Caco-2 (cell line): ENCODE data around the gene ETV6. TPM values are rescaled to one million over a fixed set of nuclear protein-coding genes. Genes with fewer than 3 reads are reported as not detected.

ENCODE experiments used
- BruUV-seq: library from RNA; stranded (reverse); fragments of 400-500 nt; replicated peaks from 2 replicates; lab custom pipeline; 2021; lab: Mats Ljungman, UMichigan
- CTCF ChIA-PET: fragments of 300-600 bp; sonication (Branson Sonifier 250); formaldehyde crosslinking; loops from one replicate; lab custom pipeline; 2022; ENCODE audit warnings: antibody characterized with exemption; lab: Charles Lee
- POLR2A ChIA-PET: fragments of 300-600 bp; sonication (Branson Sonifier 250); formaldehyde crosslinking; loops from one replicate; lab custom pipeline; 2022; ENCODE audit warnings: antibody characterized with exemption; lab: Charles Lee
- DNase-seq, 2 experiments: peaks; one replicate each; pipeline versions ENCODE4 v3.0.0 to v3.0.0-alpha.2; 2020 to 2022
- H3K27me3 ChIP-seq: replicated peaks from 2 replicates; pipeline ENCODE4 v1.6.0; 2011; ENCODE audit warnings: low read length; ENCODE audit not compliant: control insufficient read depth, insufficient read depth
- H3K36me3 ChIP-seq: 2 replicates; pipeline ENCODE4 v1.5.1; 2011; ENCODE audit warnings: low read length; ENCODE audit not compliant: control insufficient read depth, insufficient read depth
- H3K4me1 ChIP-seq: fragments of 250-450 bp; sonication (Bioruptor Pico); 2 replicates; pipeline ENCODE4 v1.5.1; 2020; ENCODE audit warnings: mild to moderate bottlenecking
- H3K4me3 ChIP-seq: 2 replicates; pipeline ENCODE4 v1.5.1; 2011; ENCODE audit warnings: low read depth, mild to moderate bottlenecking, control low read depth, low read length
- H3K9me3 ChIP-seq: fragments of 250-450 bp; sonication (Bioruptor Pico); 2 replicates; pipeline ENCODE4 v1.5.1; 2020; ENCODE audit warnings: mild to moderate bottlenecking, moderate library complexity
- H3K27ac Mint-ChIP-seq: one replicate; pipeline ENCODE4 v1.8.0; 2022; ENCODE audit warnings: mixed read lengths; ENCODE audit not compliant: unreplicated experiment
- H3K27me3 Mint-ChIP-seq: one replicate; pipeline ENCODE4 v1.8.0; 2022; ENCODE audit warnings: mixed read lengths; ENCODE audit not compliant: insufficient read depth, unreplicated experiment
- H3K36me3 Mint-ChIP-seq: one replicate; pipeline ENCODE4 v1.8.0; 2022; ENCODE audit warnings: mild to moderate bottlenecking, mixed read lengths; ENCODE audit not compliant: insufficient read depth, unreplicated experiment
- H3K4me1 Mint-ChIP-seq: one replicate; pipeline ENCODE4 v1.8.0; 2022; ENCODE audit warnings: low read depth, mixed read lengths; ENCODE audit not compliant: unreplicated experiment
- H3K4me3 Mint-ChIP-seq: one replicate; pipeline ENCODE4 v1.8.0; 2022; ENCODE audit warnings: mild to moderate bottlenecking, moderate library complexity, mixed read lengths; ENCODE audit not compliant: unreplicated experiment
- H3K9me3 Mint-ChIP-seq: one replicate; pipeline ENCODE4 v1.8.0; 2022; ENCODE audit warnings: mixed read lengths; ENCODE audit not compliant: unreplicated experiment
- CTCF ChIP-seq, 2 experiments: fragments of 200-600 bp in 1 of 2; IDR thresholded peaks; 1 replicate in 1 of 2; 2 replicates in 1 of 2; pipeline versions ENCODE4 v1.5.1 to v1.8.0; 2011 to 2022; ENCODE audit warnings: antibody characterized with exemption in 1 of 2, control low read depth in 1 of 2, inconsistent platforms in 1 of 2, low read depth in 1 of 2, low read length in 1 of 2, mild to moderate bottlenecking in 1 of 2, moderate library complexity in 1 of 2; ENCODE audit not compliant: insufficient read depth in 1 of 2, severe bottlenecking in 1 of 2, unreplicated experiment in 1 of 2
- intact Hi-C: fragments of 100-400 bp; cut with micrococcal nuclease; formaldehyde crosslinking; loops from one replicate; pipeline ENCODE4 v1.10.0; 2022; ENCODE audit not compliant: unreplicated experiment
- total RNA-seq: library from RNA; stranded (reverse); gene quantifications from 2 replicates; pipeline ENCODE4 v1.2.3, GENCODE V29; 2022

ETV6 gene
- total RNA-seq, 1 experiment from 2014 or later: 15.6 TPM

DNA sequence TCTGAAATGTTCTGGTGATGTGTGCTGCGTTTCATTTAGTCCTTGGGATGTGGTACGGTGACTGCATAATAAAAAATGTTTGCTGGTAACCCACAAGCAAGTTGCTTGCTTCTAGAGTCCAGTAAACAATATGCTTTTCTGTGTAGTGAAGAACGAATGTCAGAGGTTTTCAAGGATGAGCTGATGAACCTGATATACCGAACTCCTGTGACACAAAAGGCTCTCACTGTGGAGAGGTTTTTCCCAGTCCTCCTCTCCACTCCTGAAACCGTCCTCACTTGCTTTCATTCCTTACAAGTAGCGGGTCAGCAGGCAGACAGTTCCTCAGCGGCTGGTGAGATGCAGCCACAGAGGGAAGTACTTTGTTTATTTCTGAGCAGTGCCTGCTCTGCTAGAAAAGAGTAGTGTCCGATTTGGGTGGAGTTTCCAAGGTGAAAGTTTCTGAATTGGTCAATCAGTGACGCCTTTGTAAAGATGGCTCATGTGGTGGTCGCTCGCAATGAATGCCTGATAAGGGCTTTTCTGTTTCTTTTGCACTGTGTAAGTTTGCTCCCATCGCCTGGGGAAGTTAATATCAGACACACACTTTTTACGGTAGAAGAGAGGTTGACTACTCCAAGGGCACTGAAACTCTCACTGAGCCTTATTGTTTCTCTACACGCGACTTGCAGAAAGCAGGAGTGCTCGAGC, 3.0 kb downstream of the ETV6 start:
- no peak overlapping the region for H3K27ac Mint-ChIP-seq
- intact Hi-C loops: loop anchor here (5.0 kb wide), 1 partner anchor 240 kb away; no protein-coding TSS in a partner anchor
- H3K36me3 Mint-ChIP-seq: no peaks in the 10 kb centered on the region
- Histone ChIP-seq H3K9me3 (no peaks in the 10 kb centered on the region), H3K36me3 (no peaks in the 10 kb centered on the region), H3K4me1 (peaks cover 7% of the 10 kb centered on the region; the same call in 1 of the 2 replicates), H3K27me3 (no peaks in the 10 kb centered on the region), H3K4me3 (no peak overlapping the region)
- BruUV-seq: no TSS peak
- ChIA-PET CTCF (no interaction called here), POLR2A (no interaction called here)
- no peak for DNase-seq
- no peaks in the 10 kb centered on the region for H3K9me3 Mint-ChIP-seq
- no peaks in the 10 kb centered on the region for H3K27me3 Mint-ChIP-seq
- no peak overlapping the region for H3K4me3 Mint-ChIP-seq
- TF ChIP-seq CTCF (IDR thresholded peaks at IDR 0.05; ENCODE audit: insufficient read depth in 1 of 2, low read depth in 1 of 2, low read length in 1 of 2, severe bottlenecking in 1 of 2, unreplicated experiment in 1 of 2): no peak
- peaks cover 10% of the 10 kb centered on the region for H3K4me1 Mint-ChIP-seq

- ChIA-PET POLR2A (no interaction called here), CTCF (no interaction called here)
- H3K27me3 Mint-ChIP-seq: no peaks in the 10 kb centered on the region
- no TSS peak for BruUV-seq
- no peaks in the 10 kb centered on the region for H3K36me3 ChIP-seq
- peaks cover 7% of the 10 kb centered on the region; the same call in 1 of the 2 replicates for H3K4me1 ChIP-seq
- H3K4me1 Mint-ChIP-seq: peaks cover 10% of the 10 kb centered on the region
- no peaks in the 10 kb centered on the region for H3K36me3 Mint-ChIP-seq
- no peaks in the 10 kb centered on the region for H3K9me3 Mint-ChIP-seq
- DNase-seq: no peak
- TF ChIP-seq CTCF (IDR thresholded peaks at IDR 0.05; ENCODE audit: insufficient read depth in 1 of 2, low read depth in 1 of 2, low read length in 1 of 2, severe bottlenecking in 1 of 2, unreplicated experiment in 1 of 2): no peak
- H3K4me3 ChIP-seq: no peak overlapping the region
- H3K27ac Mint-ChIP-seq: no peak overlapping the region
- H3K27me3 ChIP-seq: no peaks in the 10 kb centered on the region
- H3K4me3 Mint-ChIP-seq: no peak overlapping the region
- intact Hi-C loops: loop anchor here (5.0 kb wide), 1 partner anchor 239 kb away; no protein-coding TSS in a partner anchor
- no peaks in the 10 kb centered on the region for H3K9me3 ChIP-seq
Observed at GRCh38 chr12:11653215-11653753, 3.8 kb downstream of the ETV6 start.

DNA sequence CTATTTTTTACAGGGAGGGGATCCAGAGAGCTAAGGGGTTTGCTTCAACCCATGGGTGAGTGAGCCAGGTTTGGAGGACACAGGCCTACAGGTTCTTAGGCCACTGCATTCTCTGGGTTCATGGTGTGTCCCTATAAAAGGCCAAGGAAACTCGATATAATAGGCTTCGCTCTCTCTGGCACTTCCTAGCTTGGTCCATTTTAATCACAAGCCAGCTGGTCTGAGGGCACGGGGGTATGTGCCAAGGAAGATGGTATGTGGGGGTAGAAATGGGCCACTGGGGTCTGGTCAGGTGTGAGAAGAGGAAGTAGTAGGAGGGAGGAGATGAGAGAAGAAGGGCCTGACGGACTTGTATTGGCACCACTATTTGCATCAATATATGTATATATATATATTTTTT, 4.9 kb downstream of the ETV6 start:
- Mint-ChIP-seq H3K4me1 (peaks cover 10% of the 10 kb centered on the region), H3K9me3 (no peaks in the 10 kb centered on the region), H3K27me3 (no peaks in the 10 kb centered on the region), H3K4me3 (no peak overlapping the region), H3K27ac (no peak overlapping the region), H3K36me3 (no peaks in the 10 kb centered on the region)
- intact Hi-C loops: loop anchor here (5.0 kb wide), 1 partner anchor 238 kb away; no protein-coding TSS in a partner anchor
- Histone ChIP-seq H3K36me3 (no peaks in the 10 kb centered on the region), H3K4me3 (no peak overlapping the region), H3K4me1 (peaks cover 7% of the 10 kb centered on the region; the same call in 1 of the 2 replicates), H3K27me3 (no peaks in the 10 kb centered on the region), H3K9me3 (no peaks in the 10 kb centered on the region)
- DNase-seq: no peak
- POLR2A ChIA-PET: no interaction called here
- TF ChIP-seq CTCF (IDR thresholded peaks at IDR 0.05; ENCODE audit: insufficient read depth in 1 of 2, low read depth in 1 of 2, low read length in 1 of 2, severe bottlenecking in 1 of 2, unreplicated experiment in 1 of 2): no peak
- CTCF ChIA-PET: no interaction called here
- no TSS peak for BruUV-seq
